ENCODE measurements around the gene FAM53A. TPM values are rescaled to one million over a fixed set of nuclear protein-coding genes. Genes with fewer than 3 reads are reported as not detected.

The FAM53A gene
- total and polyA plus RNA-seq, 2 of the 13 experiments (the other 11 are each of a cell fraction or from before 2014, with no cell fraction given): 0.48 to 1.1 TPM

- no peak for TF ChIP-seq ZNF704 (CRISPR knock-in tag; IDR thresholded peaks at IDR 0.05; ENCODE audit: borderline replicate concordance)
- TF ChIP-seq ZBTB25 (CRISPR knock-in tag; IDR thresholded peaks at IDR 0.05): peak; percentile 78; the same call in 1 of the 2 replicates
- no peak for TF ChIP-seq STAT5B (CRISPR knock-in tag; IDR thresholded peaks at IDR 0.05)
- peak; percentile 17; the same call in 1 of the 2 replicates for TF ChIP-seq TEF (CRISPR knock-in tag; IDR thresholded peaks at IDR 0.05)
- TF ChIP-seq ZNF468 (CRISPR knock-in tag; IDR thresholded peaks at IDR 0.05): no peak
- 0 out of 2 replicates have a peak, but pooled peaks have one; percentile 15 for TF ChIP-seq THAP8 (CRISPR knock-in tag; IDR thresholded peaks at IDR 0.05; ENCODE audit: borderline replicate concordance)
These were observed 37.0 kb upstream of the FAM53A start, which contains the start of the genes TACC3 and TMEM129 (continued) for GRCh38 chr4:1721003-1721665.

Measured in HepG2 (cell line).